HCT116 (cell line): ENCODE data around the gene DLX3. TPM values are rescaled to one million over a fixed set of nuclear protein-coding genes. Genes with fewer than 3 reads are reported as not detected.

ENCODE experiments used
- ATAC-seq: fragments of 200-7000 bp; cut with Tn5 transposase; 2 replicates; pipeline ENCODE4 v1.9.1; 2020; ENCODE audit warnings: mild to moderate bottlenecking, moderate library complexity
- BruUV-seq: library from RNA; stranded (reverse); fragments of 400-500 nt; replicated peaks from 2 replicates; lab custom pipeline; 2021; lab: Mats Ljungman, UMichigan
- CTCF ChIA-PET: fragments of 300-600 bp; sonication (Branson Sonifier 250); formaldehyde crosslinking; loops from one replicate; lab custom pipeline; 2021; ENCODE audit warnings: antibody characterized with exemption; lab: Charles Lee
- POLR2A ChIA-PET: fragments of 300-600, 350-600 bp; sonication (Branson Sonifier 250); formaldehyde crosslinking; loops from one replicate; lab custom pipeline; 2021; ENCODE audit warnings: antibody characterized with exemption; lab: Charles Lee
- RAD21 ChIA-PET, 2 experiments: fragments of 300-600 bp; sonication (Branson Sonifier 250); formaldehyde crosslinking; loops; one replicate each; lab custom pipeline; 2023; ENCODE audit warnings: low total read pairs in 2 of 2; ENCODE audit not compliant: uncharacterized antibody in 2 of 2, unreplicated experiment in 2 of 2, low non-redundant PET in 1 of 2; lab: Charles Lee
- DNase-seq: peaks from one replicate; pipeline ENCODE4 v3.0.0-alpha.2; 2010; ENCODE audit warnings: low read depth, low spot score
- H2AFZ ChIP-seq: fragments of 200-600 bp; shearing (Covaris generic), sonication (generic); 2 replicates; pipeline ENCODE4 v1.6.1; 2017; ENCODE audit warnings: low read depth, mixed run types, mixed read lengths, antibody characterized with exemption, low read length; ENCODE audit not compliant: poor library complexity, severe bottlenecking
- H3K27ac ChIP-seq: 2 replicates; pipeline ENCODE4 v1.5.1; 2012; ENCODE audit warnings: low read depth, low read length
- H3K27me3 ChIP-seq: fragments of 200-600 bp; sonication (generic); 2 replicates; pipeline ENCODE4 v1.6.1; 2016; ENCODE audit warnings: mixed run types, low read length, mixed read lengths; ENCODE audit not compliant: insufficient read depth
- H3K36me3 ChIP-seq, 2 experiments: fragments of 200-500 bp in 1 of 2; fragments of 200-600 bp in 1 of 2; sonication (Bioruptor generic) in 1 of 2; sonication (generic) in 1 of 2; 2 replicates each; pipeline versions ENCODE4 v1.5.1 to v1.6.1; 2014 to 2016; ENCODE audit warnings: low read length in 2 of 2, inconsistent platforms in 1 of 2, mixed read lengths in 1 of 2, mixed run types in 1 of 2; ENCODE audit not compliant: insufficient read depth in 2 of 2, control insufficient read depth in 1 of 2
- H3K4me1 ChIP-seq, 2 experiments: fragments of 200-600 bp in 1 of 2; sonication (generic) in 1 of 2; 2 replicates each; pipeline versions ENCODE4 v1.5.1 to v1.6.1; 2012 to 2017; ENCODE audit warnings: low read length in 2 of 2, inconsistent platforms in 1 of 2, mild to moderate bottlenecking in 1 of 2, mixed read lengths in 1 of 2, mixed run types in 1 of 2, moderate library complexity in 1 of 2; ENCODE audit not compliant: insufficient read depth in 2 of 2, control insufficient read depth in 1 of 2
- H3K4me2 ChIP-seq: fragments of 200-600 bp; sonication (generic); 2 replicates; pipeline ENCODE4 v1.6.1; 2017; ENCODE audit warnings: mixed run types, low read length, mixed read lengths
- H3K4me3 ChIP-seq, 2 experiments: fragments of 200-600 bp in 1 of 2; sonication (generic) in 1 of 2; replicated peaks in 1 of 2; 2 replicates each; pipeline ENCODE4 v1.5.1; 2011 to 2016; ENCODE audit warnings: low read length in 2 of 2, control low read depth in 1 of 2, low read depth in 1 of 2, mild to moderate bottlenecking in 1 of 2, mixed read lengths in 1 of 2, mixed run types in 1 of 2
- H3K79me2 ChIP-seq: fragments of 200-600 bp; sonication (generic); 2 replicates; pipeline ENCODE4 v1.6.1; 2017; ENCODE audit warnings: mild to moderate bottlenecking, mixed run types, low read length, moderate library complexity, mixed read lengths; ENCODE audit not compliant: insufficient read depth
- H3K9ac ChIP-seq: fragments of 200-600 bp; sonication (generic); 2 replicates; pipeline ENCODE4 v1.6.1; 2016; ENCODE audit warnings: low read length, mixed read lengths
- H3K9me2 ChIP-seq: fragments of 200-600 bp; sonication (generic), shearing (Covaris generic); 2 replicates; pipeline ENCODE4 v1.6.1; 2017; ENCODE audit warnings: mixed run types, mild to moderate bottlenecking, moderate library complexity; ENCODE audit not compliant: insufficient read depth
- H3K9me3 ChIP-seq, 2 experiments: fragments of 200-500 bp in 1 of 2; fragments of 200-600 bp in 1 of 2; sonication (Bioruptor generic) in 1 of 2; sonication (generic) in 1 of 2; 2 replicates each; pipeline ENCODE4 v1.6.1; 2014 to 2017; ENCODE audit warnings: low read length in 2 of 2, mixed read lengths in 2 of 2, inconsistent platforms in 1 of 2, low read depth in 1 of 2, mild to moderate bottlenecking in 1 of 2, mixed run types in 1 of 2, moderate library complexity in 1 of 2; ENCODE audit not compliant: control insufficient read depth in 1 of 2, insufficient read depth in 1 of 2
- H4K20me1 ChIP-seq: fragments of 200-600 bp; sonication (generic), shearing (Covaris generic); 2 replicates; pipeline ENCODE4 v1.6.1; 2017; ENCODE audit warnings: mixed run types, mild to moderate bottlenecking, moderate library complexity; ENCODE audit not compliant: insufficient read depth
- ATF3 ChIP-seq: IDR thresholded peaks from 2 replicates; pipeline ENCODE4 v1.6.1; 2012
- CBX3 ChIP-seq: IDR thresholded peaks from 2 replicates; pipeline ENCODE4 v1.6.1; 2012; ENCODE audit warnings: low read depth
- CTCF ChIP-seq, 3 experiments: fragments of 200-600 bp in 1 of 3; sonication (generic) in 1 of 3; IDR thresholded peaks in 2 of 3; conservative IDR thresholded peaks in 1 of 3; 2 replicates each; pipeline ENCODE4 v1.5.1; 2012 to 2017; ENCODE audit warnings: low read depth in 2 of 3, low read length in 2 of 3, antibody characterized with exemption in 1 of 3, borderline replicate concordance in 1 of 3, control low read depth in 1 of 3, mild to moderate bottlenecking in 1 of 3, mixed read lengths in 1 of 3, mixed run types in 1 of 3, moderate library complexity in 1 of 3; ENCODE audit not compliant: insufficient read depth in 1 of 3
- ELF1 ChIP-seq: IDR thresholded peaks from 2 replicates; pipeline ENCODE4 v1.6.1; 2012; ENCODE audit warnings: low read depth, borderline replicate concordance
- JUND ChIP-seq: IDR thresholded peaks from 2 replicates; pipeline ENCODE4 v1.6.1; 2012
- POLR2A ChIP-seq: IDR thresholded peaks from 2 replicates; pipeline ENCODE4 v1.7.0; 2011; ENCODE audit warnings: borderline replicate concordance; ENCODE audit not compliant: insufficient read depth, insufficient read length; ENCODE audit errors: extremely low read depth
- REST ChIP-seq: IDR thresholded peaks from 2 replicates; pipeline ENCODE4 v1.6.1; 2012; ENCODE audit warnings: low read depth
- SP1 ChIP-seq: IDR thresholded peaks from 2 replicates; pipeline ENCODE4 v1.6.1; 2012; ENCODE audit warnings: low read depth
- TCF7L2 ChIP-seq: IDR thresholded peaks from 2 replicates; pipeline ENCODE4 v1.7.0; 2011; ENCODE audit warnings: borderline replicate concordance, inconsistent platforms; ENCODE audit not compliant: insufficient read depth, insufficient read length; ENCODE audit errors: extremely low read depth
- ZBTB33 ChIP-seq: IDR thresholded peaks from 2 replicates; pipeline ENCODE4 v1.6.1; 2011; ENCODE audit warnings: mild to moderate bottlenecking, low read length, moderate library complexity; ENCODE audit not compliant: insufficient replicate concordance; ENCODE audit errors: extremely low read depth
- ZFX ChIP-seq: fragments of 450-650 bp; IDR thresholded peaks from 2 replicates; pipeline ENCODE4 v1.6.1; 2017
- intact Hi-C: fragments of 100-400 bp; cut with micrococcal nuclease; formaldehyde crosslinking; loops from 2 replicates; pipeline ENCODE4 v1.10.0; 2022
- total RNA-seq: library from RNA; stranded (reverse); gene quantifications from one replicate; pipeline ENCODE4 v1.2.1, GENCODE V29; 2021; ENCODE audit not compliant: unreplicated experiment

The DLX3 gene
- total RNA-seq, 1 experiment from 2014 or later, result not detected

- Histone ChIP-seq H3K4me1 (peaks cover 17 to 36% of the 10 kb centered on the region in 2 experiments), H3K79me2 (no peaks in the 10 kb centered on the region), H3K4me2 (no peak overlapping the region), H3K9me2 (no peaks in the 10 kb centered on the region), H4K20me1 (no peaks in the 10 kb centered on the region), H3K36me3 (no peaks in the 10 kb centered on the region), H3K9ac (no peak overlapping the region), H3K27me3 (no peaks in the 10 kb centered on the region), H3K4me3 (no peak overlapping the region), H3K27ac (no peak overlapping the region), H3K9me3 (no peaks in the 10 kb centered on the region), H2AFZ (no peak overlapping the region)
- intact Hi-C loops, result no loop called here
- RAD21 ChIA-PET, result no interaction called here
- POLR2A ChIA-PET, result interaction anchor here (1.0 to 2.8 kb wide), 4 partner anchors 11 to 18 kb away, joined by 3 to 17 read pairs (median 4); partner anchors contain the start of gene ITGA3
- DNase-seq (no peak), ATAC-seq (no peak)
- TF ChIP-seq ZBTB33 (no peak), ATF3 (no peak), CBX3 (no peak)
- CTCF ChIA-PET, result no interaction called here
- no TSS peak for BruUV-seq
Measured at GRCh38 chr17:50043290-50044148, 48.5 kb upstream of the DLX3 start.

GRCh38 chr17:50042211-50042610 is 47.2 kb upstream of the DLX3 start:
- ATAC-seq (no peak), DNase-seq (no peak)
- RAD21 ChIA-PET, result no interaction called here
- H3K36me3 ChIP-seq, result no peaks in the 10 kb centered on the region
- H3K79me2 ChIP-seq, result no peaks in the 10 kb centered on the region
- no peak overlapping the region for H3K4me2 ChIP-seq
- no TSS peak for BruUV-seq
- POLR2A ChIA-PET, result interaction anchor here (1.0 to 1.5 kb wide), 2 partner anchors 12 to 20 kb away, joined by 3 read pairs; no protein-coding TSS in a partner anchor
- H3K9me2 ChIP-seq, result no peaks in the 10 kb centered on the region
- H3K27me3 ChIP-seq, result no peaks in the 10 kb centered on the region
- no peak overlapping the region for H3K4me3 ChIP-seq
- H2AFZ ChIP-seq, result no peak overlapping the region
- H3K27ac ChIP-seq, result no peak overlapping the region
- CTCF ChIA-PET, result no interaction called here
- H4K20me1 ChIP-seq, result no peaks in the 10 kb centered on the region
- H3K9me3 ChIP-seq, result no peaks in the 10 kb centered on the region
- H3K9ac ChIP-seq, result no peak overlapping the region
- peaks cover 4 to 33% of the 10 kb centered on the region in 2 experiments for H3K4me1 ChIP-seq
- intact Hi-C loops, result no loop called here
- TF ChIP-seq TCF7L2, result no peak
- TF ChIP-seq CTCF (IDR thresholded peaks at IDR 0.05 in 2 of 3, conservative IDR thresholded peaks at IDR 0.05 in 1 of 3; ENCODE audit: borderline replicate concordance in 1 of 3, insufficient read depth in 1 of 3, low read depth in 2 of 3, low read length in 2 of 3), result no peak
- no peak for TF ChIP-seq JUND
- no peak for TF ChIP-seq SP1
- no peak for TF ChIP-seq ELF1
- TF ChIP-seq POLR2A, result no peak
- no peak for TF ChIP-seq REST
- no peak for TF ChIP-seq ZFX
